Measurements from ENCODE around the gene GTF2H3. TPM values are rescaled to one million over a fixed set of nuclear protein-coding genes. Genes with fewer than 3 reads are reported as not detected.

GTF2H3 gene
- total and polyA plus RNA-seq, 9 of the 15 experiments (the other 6 are each of a cell fraction or from before 2014, with no cell fraction given) = 22.7 to 99.7 (median 49.6) TPM

DNA sequence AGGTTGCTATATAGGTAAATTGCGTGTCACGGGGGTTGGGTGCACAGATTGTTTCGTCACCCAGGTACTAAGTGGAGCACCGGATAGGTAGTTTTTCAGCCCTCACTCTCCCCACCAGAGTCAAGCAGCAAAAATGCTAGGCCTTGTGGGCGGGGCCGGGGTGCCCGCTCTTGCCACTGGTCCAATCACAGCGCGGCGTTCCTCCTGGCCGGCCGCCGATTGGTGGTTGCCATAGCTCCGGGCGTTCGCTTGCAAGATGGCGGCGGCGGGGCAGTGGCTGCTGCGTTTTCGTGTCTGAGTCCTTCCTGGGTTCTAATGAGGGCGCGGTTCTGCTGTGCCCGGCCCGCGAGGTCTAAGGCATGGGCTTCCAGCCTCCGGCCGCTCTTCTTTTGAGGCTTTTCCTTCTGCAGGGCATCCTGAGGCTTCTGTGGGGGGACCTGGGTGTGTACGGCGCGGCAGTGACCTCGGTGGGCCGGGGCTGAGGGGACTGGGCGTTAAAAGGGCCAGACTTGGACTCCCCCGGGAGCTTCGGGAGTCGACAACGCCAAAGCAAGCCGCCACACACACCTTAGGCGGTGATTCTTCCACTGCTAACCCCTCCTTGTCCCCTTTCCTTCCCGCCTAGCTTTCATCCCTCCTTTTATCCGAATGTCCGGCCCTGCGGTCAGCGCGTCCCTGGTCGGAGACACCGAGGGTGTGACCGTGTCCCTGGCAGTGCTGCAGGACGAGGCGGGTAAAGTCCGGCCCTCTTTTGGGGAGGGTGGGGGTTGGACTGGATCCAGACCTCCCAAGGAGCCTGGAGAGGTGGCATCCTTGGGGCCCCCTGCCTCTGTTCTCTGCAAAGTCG is 37.5 kb downstream of the GTF2H3 start, which contains the start of gene TCTN2 (continued):
- TF ChIP-seq MCM5 (IDR thresholded peaks at IDR 0.05; ENCODE audit: low read depth) (no peak), ZFP91 (CRISPR knock-in tag; IDR thresholded peaks at IDR 0.05) (no peak), SIN3B (IDR thresholded peaks at IDR 0.05; ENCODE audit: low read depth) (peak; percentile 96), RBM14 (IDR thresholded peaks at IDR 0.05; ENCODE audit: borderline replicate concordance, insufficient read depth, low read depth, low read length) (no peak), PCBP2 (IDR thresholded peaks at IDR 0.05; ENCODE audit: low read depth, low read length, poor library complexity, severe bottlenecking) (no peak), HNRNPH1 (optimal IDR thresholded peaks at IDR 0.05; ENCODE audit: low read depth, low read length) (no peak), POLR2A (conservative IDR thresholded peaks at IDR 0.05) (peak; percentile 59), ZNF407 (IDR thresholded peaks at IDR 0.05; ENCODE audit: low read depth) (no peak), TEAD2 (tag; IDR thresholded peaks at IDR 0.05) (no peak), HDAC6 (IDR thresholded peaks at IDR 0.05; ENCODE audit: low read depth, low read length) (no peak), ZNF551 (CRISPR knock-in tag; IDR thresholded peaks at IDR 0.05) (no peak), FOS (IDR thresholded peaks at IDR 0.05; ENCODE audit: extremely low read depth, insufficient read length) (peak; percentile 88), TCF3 (CRISPR knock-in tag; IDR thresholded peaks at IDR 0.05) (no peak), ZNF511 (CRISPR knock-in tag; IDR thresholded peaks at IDR 0.05) (no peak), ELF2 (CRISPR knock-in tag; IDR thresholded peaks at IDR 0.05) (no peak)

Measured in K562 (cell line).